GM19193 (cell line): ENCODE measurements around the gene CCDC187.

Source experiments
- POLR2A ChIP-seq: IDR thresholded peaks from 4 replicates; pipeline ENCODE4 v1.6.1; 2011; ENCODE audit not compliant: insufficient read depth, insufficient read length; ENCODE audit errors: extremely low read depth

CCDC187 gene

DNA sequence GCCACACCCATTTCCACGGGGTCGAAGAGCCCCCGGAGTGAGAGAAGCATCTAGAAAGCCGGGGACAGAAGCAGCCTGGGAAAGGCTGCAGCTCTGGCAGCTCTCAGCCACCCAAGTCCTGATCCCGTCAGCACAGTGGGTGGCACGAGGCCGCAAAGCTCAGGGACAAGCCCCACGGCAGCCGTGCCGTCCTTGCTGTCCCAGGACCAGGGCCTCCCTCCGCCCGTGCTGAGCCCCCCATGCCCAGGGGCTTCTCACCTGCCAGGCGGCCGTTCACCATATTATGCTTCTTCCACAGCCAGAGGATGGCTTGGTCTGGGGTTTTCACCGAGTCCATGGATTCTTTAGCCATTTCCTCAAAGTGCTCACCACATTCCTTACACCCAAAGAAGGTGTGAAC lies 92.9 kb downstream of the CCDC187 start:
- no peak for TF ChIP-seq POLR2A

DNA sequence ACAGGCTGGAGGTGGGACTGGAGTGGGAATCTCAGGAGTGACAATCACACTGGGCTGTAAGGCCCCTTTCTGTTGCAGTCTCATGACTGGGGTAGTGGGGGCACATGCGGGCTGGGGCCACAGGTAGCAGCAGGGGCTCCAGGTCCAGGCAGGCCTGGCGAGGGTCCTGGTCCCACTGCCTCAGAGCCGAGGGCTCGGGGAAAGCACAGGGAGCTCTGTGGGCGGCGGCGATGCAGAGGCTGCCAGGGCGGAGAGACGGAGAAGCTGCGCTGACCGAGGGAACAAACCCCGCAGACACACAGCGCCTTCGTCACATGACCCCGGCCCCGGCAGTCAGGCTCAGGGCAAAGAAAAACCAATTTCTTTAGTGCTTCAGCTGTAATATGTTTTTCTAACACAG lies 93.6 kb downstream of the CCDC187 start:
- no peak for TF ChIP-seq POLR2A

GRCh38 chr9:136209786-136210185 lies 94.1 kb downstream of the CCDC187 start:
- TF ChIP-seq POLR2A = no peak

DNA sequence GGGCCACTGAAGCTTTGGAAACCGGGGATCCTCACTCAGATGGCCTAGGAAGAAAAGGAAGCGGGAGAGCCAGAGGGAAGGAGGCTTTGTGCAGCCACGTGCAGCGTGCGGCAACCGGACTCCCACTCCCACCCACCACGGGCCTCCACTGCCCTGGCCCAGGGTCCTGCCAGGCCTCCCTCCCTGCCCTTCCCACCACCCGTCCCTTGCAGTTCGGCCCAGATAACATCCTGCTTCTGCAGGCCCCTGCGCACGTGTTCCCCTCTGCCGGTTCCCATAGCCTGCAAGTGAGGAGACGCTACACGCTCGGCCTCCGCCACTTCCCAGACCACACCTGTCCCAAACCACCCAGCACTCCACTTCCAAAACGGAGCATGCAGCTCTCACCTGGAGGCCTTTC lies 94.7 kb downstream of the CCDC187 start:
- no peak for TF ChIP-seq POLR2A

- no peak for TF ChIP-seq POLR2A
Observed at GRCh38 chr9:136208675-136209074, 95.2 kb downstream of the CCDC187 start.

GRCh38 chr9:136207616-136208015 lies 96.3 kb downstream of the CCDC187 start:
- no peak for TF ChIP-seq POLR2A

GRCh38 chr9:136206602-136207275 lies 97.2 kb downstream of the CCDC187 start:
- TF ChIP-seq POLR2A = no peak

- no peak for TF ChIP-seq POLR2A
Observed at GRCh38 chr9:136205707-136205992, 98.2 kb downstream of the CCDC187 start.

GRCh38 chr9:136204838-136205706 lies 98.8 kb downstream of the CCDC187 start, which contains the start of gene LHX3:
Gene LHX3, minus strand, starts transcription at chr9:136205128. Its CDS starts 116 bp downstream, at chr9:136205012.
- TF ChIP-seq POLR2A = no peak

- TF ChIP-seq POLR2A = no peak
Observed at GRCh38 chr9:136204145-136204805, 99.6 kb downstream of the CCDC187 start.

DNA sequence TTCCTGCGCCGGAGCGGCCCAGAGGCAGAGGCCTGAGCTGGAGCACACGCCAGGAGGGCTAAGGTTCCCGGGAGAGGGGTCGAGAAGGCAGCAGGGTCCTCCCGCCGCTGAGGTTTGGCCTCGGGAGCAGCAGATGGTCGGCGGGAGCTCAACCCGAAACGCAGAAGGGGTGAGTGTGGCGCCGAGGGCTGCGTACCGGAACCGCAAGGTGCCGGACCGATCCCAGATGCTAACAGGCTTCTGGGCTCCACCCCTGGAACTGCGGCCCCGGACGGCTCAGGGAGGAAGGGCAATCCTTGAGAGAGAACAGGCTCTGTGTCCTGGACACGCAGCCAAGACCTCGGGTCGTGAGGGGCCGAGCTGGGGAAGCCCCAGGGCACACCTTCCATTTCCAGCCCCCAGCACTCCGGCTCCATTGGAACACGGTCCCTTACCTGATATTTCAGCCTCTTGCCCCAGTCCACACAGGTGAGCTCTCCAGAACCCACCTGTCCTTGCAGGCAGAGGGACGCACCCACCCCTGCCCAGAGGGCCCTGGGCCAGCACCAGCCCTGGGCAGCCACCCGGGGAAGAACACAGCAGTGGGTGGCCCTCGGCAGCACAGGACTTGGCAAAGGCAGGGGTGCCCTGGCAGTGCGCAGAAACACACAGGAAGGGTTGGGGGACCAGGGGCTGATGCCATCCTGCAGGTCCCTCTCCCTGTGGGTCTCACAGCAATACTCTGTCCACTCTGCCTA lies 100.3 kb downstream of the CCDC187 start:
- TF ChIP-seq POLR2A = no peak

DNA sequence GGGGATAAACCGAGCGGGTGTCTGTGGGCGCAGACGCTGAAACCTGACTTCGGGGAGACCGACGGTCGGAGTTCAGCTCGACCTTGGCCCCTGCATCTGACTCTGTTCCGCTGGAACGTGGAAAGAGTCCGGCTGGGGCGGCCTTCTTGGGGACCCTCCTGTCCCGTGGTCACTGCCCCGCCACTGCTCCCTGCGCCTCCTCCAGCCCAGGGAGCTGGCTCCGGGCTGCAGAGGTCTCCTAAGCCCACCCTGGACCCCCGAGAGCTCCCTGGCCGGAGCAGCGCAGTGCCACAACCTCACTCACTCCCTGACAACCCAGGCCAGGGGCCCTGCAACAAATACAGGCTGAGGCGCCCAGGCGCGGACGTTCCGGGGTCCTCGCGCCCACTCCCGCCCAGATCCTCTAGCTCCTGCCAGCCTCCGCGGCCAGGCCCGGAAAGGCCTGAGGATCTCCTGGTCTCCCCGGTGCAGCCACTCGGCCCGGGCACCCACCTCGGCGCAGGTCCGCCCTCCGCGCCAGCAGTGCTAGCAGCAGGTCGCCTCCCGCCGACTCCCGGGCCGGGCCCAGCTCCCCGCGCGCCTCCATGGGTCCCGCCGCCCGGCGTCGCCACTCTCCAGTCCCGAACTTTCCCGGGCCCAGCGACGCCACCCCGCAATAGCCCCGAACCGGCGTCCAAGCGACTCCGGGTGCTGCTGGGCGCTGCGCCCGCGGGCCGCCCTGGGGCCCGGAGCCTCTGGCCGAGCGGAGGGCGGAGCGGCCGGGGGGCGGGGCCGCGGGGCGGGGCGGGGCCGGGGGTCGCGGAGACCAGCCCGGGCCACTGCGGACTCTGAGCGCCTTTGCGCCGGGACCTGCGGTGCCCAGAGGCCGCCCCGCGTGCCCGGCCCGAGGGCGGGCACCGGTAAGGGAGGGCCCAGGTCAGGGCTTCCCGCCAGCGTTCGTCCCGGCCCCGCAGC lies 101.2 kb downstream of the CCDC187 start:
- TF ChIP-seq POLR2A = no peak

DNA sequence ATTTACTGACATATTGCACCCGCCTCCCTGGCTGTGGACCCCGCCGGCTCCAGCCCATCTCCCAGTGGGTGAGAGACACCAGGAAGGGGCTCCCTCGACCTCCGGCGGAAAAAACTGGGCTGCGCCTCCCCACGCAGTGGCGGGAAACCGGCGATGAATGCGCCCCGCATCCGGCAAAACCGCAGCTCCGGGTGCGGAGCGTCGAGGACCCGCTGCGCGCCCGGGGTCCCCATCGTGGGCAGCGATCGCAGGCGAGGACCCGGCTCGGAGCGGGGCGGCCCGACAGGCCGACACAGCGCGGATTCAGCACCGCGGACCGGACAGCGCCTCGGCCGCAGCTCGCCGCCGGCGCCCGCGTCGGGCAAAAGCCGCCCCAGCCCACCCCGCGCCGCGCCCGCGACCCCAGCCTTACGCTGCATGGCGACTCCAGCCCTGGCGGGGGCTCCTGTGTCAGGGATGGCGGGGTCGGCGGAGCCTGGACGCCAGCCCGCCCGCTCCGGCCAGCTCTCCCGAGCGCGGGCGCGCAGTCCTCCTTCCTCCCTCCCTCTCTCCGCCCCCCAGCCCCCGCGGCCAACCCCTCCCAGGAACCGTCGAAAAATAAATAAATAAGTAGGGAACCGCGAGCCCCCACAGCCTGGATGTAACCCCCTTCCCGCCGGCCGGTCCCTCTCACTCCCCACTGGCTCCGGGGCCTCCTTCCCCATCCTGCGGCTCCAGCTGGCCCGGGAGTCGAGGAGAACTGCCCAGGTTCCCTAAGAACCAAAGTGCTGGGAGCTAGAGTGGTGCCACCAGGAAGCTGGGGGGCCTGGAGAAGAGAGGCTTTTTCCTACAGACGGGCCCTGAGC lies 102.1 kb downstream of the CCDC187 start:
- no peak for TF ChIP-seq POLR2A
